GM18517 (cell line): ENCODE data around the gene PRXL2A.

Experiments
- ATAC-seq: cut with Tn5 transposase; IDR thresholded peaks from one replicate; pipeline ENCODE4 v1.9.1; 2021; ENCODE audit warnings: mild to moderate bottlenecking, moderate library complexity; ENCODE audit not compliant: unreplicated experiment

The PRXL2A gene

DNA sequence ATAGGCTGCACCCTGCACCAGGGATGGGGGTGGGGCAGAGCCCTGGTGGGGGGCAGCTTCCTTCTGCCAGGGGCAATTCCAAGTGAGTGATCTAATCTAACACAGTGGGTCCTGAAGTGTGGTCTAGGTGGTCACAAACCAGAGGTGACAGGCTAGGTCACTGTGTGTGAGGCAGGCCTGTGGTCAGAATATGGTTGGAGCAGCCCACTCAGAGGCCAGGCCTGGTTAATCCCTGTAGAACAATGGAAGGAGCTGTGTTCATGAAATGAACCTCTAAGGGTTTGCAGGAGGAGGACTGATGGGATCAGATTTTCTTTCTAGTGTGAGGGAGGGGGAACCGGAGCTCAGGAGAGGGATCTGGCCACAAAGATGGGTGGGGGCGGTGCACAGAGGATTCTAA lies 35.8 kb downstream of the PRXL2A start:
- ATAC-seq = no peak

DNA sequence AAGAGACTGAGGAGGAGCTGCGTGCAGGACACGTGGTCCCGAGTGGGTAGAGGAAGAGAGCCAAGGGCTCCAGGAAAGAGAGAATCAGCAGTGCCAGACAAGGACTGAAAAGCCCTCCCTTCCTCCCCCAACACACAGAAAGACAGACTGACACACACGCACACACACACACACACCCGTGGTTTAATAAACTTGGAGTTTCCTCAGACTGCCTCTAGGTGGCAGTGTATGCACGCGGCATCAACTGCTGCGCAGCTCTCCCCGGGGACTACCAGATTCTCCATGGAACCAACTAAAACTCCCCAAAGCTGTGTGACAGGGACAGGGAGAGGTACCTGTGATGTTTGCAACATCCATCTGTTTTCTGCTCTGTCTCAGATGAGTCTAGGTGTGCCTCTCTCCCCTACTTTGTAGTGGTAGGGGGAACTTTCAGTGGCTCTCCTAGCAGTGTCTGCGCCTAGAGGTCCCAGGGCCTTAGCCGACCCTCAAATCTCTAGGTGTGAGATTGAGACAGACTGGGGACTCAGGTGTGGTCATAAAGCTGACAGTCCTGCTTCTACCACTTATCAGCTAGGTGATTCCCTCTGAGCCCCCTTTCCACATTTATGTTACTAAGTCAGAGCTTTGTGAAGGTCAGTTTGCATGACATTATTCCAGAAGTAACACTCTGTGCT lies 36.4 kb downstream of the PRXL2A start:
- ATAC-seq = peak; percentile 80

DNA sequence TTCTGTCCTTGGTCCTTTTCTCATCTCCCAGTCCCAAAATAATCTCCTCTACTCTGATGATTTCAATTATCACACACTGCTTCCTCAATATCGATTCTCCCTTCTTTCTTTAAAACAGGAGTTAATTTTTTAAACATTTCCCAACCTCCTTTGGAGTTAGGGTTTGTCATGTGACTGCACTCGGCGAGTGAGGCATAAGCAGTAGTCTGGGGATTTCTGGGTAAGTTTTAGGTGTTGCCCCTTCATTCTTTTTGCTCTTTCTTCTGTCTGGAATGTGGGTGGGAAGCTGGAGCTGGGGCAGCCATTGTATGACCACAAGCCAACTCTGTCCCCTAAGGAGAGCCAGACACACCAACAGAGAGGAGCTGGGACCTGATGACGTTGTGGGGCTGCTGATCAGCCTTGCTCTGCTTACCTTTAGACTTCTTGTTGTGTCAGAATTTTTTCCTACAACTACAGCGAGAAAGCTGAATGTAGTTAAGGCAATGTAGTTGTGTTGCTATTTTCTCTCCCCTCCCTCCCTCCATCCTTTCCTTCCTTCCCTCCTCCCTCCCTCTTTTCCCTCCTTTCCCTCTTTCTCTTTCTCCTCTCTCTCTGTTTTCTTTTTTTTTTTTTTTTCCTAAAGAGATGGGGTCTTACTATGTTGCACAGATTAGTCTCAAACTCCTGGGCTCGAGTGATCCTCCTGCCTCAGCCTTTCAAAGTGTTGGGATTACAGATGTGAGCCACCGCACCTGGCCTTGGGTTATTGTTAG lies 39.3 kb downstream of the PRXL2A start:
- ATAC-seq = no peak

DNA sequence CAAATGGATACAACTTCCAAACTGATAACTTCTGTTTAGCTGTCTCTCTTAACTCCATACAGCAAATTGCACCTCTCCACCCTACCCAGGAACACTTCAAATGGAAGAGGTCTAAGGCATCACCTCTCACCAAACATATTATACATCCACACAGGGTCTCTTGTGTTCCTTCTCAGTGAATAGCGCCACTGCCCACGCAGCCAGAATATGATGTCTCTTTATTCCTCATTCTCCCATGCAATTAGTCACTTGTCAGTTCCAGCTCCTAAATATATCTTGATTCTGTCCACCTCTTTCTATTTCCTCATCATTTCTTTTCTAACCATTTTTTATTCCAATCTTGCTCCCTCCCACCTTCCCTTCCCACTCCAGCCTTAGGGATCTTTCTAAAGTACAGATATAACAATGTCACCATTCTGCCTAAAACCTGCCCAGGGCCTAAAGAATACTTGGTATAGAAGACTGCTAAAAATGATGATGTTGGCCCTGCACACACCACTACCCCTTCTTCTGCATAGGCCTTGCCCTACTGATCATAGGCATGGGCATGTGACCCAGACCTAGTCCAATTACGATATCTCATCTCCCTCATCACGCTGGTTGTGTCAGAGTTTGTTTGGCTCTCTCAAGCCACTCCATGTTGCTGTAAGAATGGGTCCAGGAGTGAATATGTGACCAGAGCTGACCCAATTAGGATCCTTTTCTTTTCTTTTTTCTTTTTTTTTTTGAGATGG lies 40.0 kb downstream of the PRXL2A start:
- no peak for ATAC-seq

DNA sequence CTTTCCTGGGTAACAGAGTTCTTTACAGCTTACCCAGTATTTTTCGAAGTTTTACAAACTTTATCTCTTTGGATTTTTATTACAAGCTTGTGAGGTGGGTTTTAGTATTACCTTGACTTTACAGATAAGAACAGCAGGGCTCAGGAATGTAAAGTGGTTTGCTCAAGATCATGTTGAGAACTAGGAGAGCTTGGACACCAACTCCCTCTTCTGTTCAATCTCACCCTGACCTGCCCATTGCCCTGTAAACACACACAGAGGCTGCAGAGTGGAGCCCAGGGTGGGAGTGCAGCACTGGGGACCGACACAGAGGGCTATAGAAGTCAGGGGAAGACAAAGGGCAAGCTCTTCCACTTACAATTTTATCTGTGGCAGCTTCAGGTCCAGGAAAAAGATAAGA lies 41.2 kb downstream of the PRXL2A start:
- ATAC-seq = no peak

DNA sequence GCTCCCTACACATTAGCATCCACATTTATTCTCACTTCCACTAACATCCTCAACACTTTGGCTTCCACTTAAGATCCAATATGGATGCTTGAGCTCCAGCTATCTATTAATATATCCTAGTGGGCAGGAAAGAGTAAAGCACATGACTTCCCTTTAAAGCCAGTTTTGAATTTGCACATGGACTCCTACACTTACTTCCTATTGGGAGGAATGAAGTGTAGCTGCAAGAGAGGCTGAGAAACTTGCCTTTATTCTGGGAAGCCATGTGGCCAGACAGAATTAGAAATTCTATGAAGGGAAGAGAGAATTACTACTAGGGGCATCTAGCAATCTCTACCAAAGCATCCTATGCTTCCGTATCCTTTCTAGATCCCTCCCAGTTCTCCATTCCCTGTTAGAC lies 42.8 kb downstream of the PRXL2A start:
- ATAC-seq = no peak

DNA sequence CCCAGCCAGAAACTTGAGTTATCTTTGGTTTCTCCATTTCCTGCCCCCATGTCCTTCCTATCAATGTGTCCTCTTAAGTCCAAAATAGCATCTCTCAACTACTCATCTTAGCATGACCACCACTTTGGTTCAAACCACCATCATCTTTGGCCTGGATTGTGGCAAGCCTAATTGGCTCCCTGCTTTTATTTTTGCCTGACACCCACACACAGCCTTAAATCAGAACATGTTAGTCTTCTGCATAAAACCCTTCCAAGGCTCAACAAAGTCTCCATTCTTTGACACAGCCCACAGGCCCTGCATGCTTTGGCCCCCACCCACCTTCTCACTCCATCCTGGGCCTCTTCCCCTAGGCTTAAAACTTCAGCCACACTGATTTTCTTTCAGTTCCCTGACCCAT lies 43.7 kb downstream of the PRXL2A start:
- ATAC-seq = no peak

DNA sequence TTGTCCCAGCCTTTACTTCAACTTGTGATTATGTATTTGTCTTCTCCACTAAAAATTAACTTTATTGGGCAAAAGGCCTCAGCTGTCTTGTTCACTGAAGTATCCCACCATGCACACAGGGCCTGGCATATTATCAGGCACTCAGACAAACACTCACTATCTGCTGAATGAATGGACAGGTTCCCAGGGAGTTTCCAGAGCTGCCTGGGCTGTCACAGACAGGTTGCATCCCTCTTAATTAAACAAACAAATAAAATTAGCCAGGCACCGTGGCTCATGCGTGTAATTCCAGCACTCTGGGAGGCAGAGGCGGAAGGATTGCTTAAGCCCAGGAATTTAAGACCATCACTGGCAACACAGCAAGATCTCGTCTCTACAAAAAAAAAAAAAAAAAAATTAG lies 44.3 kb downstream of the PRXL2A start:
- no peak for ATAC-seq

DNA sequence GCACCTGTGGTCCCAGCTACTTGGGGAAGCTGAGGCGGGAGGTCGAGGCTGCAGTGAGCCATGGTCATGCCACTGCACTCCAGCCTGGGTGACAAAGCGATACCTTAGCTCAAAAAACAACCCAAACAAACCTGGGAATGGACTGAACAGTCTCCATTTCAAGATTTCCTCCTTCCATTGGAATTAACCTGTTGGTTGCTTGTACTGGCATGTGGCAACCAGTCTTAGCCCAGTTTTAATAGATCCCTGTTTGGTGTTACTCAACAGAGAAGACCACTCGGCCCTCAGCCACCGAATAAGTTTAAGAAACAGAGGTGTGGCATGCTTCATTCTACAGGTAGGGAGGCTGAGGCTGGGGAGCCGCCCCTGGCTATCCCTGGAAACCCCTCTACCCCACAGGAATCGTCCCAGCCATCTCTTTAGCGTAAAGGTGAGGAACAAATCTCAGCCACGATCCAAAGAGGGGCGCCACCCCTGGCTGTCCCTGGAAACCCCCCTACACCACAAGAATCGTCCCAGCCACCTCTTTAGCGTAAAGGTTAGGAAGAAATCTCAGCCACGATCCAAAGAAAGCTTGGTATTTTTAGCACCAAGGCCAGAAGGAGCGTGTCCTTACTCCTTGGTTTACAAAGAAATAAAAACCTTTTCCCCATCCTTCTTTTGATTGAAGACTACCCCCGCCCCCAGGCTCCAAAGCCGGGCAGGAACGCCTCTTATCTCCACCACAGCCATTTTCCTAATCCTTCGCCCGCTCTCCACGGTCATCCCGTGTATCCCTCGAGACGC lies 44.9 kb downstream of the PRXL2A start:
- ATAC-seq = no peak

DNA sequence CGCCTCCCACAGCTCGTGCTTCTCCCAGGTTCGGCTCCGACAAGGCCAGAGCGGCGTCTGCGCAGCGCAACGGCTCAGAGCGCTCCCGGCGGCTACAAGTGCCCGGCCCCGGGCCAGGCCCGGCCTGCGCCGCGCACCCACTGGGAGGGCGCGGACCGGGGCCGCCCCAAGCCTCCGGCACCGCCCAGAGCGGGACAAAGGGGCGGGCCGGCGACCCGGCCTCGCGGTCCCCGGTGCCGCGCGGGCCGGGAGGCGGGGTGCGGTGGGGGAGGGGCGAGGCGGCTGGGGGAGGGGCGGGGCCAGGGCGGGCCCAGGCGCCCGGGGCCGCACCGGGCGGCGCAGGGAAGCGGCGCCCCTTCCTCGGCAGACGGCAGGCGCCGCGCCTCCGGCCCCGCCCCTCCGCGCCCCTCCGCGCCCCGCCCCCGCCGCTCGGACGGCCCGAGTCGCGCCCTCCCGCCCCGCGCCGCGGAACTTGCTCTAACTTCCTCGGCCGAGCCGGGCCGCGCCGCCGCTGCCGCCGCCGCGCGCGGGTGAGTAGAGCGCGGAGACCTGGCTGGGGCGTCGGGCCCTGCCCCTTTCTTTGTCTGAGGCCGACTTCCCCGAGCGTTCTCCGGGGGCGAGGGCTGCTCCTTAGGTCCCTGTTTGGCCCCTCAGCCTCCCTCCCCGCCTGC lies 45.6 kb downstream of the PRXL2A start, which contains the start of gene TSPAN14:
TSPAN14 (plus strand) TSS at position 469 of the 671 bp plus-strand sequence. CDS start 34,924 bp downstream, outside the sequence.
- peak; percentile 45 for ATAC-seq

DNA sequence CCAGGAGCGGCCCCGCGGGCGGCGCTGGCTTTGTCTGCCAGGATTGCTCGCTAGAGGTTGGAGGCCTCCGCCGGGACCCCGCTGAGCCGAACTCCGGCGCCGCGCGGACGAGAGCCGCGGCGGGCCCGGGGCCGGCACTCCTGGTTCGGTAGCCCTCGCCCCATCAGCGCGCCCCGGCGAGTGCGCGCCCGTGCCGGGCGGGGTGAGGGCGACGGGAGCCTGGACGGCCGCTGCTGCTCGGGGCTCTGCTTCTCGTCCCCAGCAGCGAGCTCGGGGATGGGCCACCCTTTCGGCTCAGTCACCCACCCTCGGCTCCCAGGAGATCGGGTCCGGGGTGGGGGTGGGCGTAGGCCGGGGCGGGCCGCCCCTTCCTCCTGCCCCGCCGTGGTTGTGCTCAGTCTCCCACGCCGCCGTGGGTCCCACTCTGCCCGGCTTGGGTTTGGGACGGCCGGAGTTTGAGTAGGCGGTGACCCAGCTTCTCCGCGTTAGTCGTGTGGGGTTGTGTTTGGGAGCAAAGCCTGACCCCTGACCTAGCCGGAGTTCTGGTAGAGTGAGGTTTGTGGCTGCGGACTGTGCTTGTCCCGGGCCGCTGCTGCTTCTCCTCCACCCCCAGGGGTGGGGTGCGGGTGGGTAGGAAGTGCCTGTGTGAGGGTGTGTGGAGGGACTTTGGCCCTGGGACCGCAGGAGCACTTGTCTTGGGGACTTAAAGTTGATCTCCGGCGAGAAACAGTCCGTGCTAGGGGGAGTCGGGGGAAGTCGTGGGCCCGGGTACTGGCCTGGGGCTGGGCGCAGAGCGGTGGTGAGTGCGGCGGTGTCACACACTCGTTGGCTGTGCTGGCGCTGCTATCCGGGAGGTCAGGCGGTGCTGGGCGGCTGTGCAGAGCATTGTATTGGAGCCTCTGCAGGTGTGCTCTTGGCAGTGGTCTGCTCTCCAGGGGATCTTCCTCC lies 46.4 kb downstream of the PRXL2A start:
- peak; percentile 26 for ATAC-seq

DNA sequence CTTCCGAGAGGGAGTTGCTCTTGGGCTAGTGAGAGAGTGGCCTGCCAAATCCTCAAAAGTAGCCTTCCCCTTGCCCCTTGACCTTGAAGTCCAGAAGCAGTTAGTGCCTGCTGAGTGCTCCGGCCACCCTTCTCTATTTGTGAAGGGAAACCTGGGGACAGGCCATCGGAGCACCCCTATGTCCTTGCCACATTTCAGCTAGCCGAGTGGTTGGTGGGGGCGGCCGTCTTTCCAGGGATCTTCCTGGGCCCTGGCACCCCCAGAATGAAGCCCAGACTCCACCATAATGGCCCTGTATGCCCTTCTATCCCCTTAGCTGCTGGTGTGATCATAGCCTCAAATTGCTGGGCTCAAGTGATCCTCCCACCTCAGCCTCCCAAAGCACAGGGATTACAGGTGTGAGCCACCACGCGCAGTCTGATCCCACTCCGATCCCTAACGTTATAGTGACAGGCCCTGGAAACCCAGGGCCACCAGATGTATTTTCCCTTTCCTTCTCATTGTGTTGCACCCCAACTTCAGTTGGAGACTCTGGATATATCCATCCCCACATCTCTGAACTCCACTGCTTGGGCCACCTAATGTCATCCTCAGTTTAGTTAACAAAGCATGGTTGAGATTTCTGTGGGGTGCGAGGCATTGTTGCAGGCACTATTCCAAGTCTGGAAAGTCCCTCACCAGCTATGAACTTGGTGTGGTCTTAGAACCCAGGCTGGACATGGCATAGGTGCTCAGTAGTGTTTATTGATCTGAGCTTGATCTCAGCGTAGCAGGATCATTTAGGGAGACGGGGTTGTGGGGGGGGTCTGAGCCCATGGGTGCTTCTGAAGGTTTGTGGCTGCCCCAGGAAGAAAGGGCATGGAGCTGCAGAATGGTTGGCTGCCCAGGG lies 47.4 kb downstream of the PRXL2A start:
- ATAC-seq = no peak

DNA sequence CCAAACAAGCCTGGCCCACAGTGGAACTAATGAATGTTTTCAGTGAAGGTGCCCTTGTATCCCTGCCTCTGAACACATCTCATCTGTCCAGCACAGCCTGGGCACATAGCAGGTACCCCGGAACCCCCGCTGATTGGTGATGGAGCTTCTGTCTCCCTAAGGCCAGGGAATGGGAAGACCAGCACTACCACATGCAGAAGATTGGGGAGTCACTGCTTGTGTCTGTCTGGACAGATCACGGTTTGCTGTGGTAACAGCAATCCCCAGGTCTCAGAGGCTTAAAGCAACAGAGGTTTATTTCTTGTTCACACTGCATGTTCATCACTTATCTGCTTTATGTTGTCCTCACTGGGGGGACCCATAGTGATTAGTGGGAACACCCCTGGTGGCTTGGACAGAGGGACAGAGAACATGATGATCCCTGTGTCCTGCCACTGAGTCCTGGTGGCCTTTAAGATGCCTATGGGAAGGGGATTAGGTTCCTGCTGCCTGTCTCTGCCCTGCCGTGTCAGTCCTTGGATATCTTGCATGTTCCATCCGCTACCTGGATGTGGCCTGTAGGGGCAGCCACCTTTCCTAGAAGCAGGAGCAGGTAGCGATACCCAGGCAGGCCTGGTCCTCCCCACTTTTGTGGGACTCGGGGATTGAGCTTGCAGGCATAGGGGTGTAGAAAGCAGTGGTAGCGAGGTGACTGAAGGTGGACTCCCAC lies 49.4 kb downstream of the PRXL2A start:
- ATAC-seq = no peak

DNA sequence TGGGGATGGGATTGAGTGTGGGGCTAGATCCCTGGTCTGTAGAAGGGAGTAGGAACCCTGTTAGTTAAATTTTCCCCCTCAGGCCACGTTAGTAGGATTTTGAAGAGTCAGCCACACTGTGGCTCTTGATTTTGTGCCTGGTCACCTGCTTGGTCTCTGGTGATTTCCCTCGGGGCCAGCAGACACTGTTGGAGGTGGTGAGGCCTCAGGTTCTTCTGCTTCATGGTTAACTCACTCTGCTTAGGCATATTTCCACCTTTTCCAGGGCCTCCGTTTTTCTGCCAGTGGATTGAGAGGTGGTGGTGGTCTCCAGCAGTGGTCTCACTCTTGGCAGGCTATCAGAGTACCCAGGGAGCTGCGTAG lies 49.9 kb downstream of the PRXL2A start:
- ATAC-seq = no peak

DNA sequence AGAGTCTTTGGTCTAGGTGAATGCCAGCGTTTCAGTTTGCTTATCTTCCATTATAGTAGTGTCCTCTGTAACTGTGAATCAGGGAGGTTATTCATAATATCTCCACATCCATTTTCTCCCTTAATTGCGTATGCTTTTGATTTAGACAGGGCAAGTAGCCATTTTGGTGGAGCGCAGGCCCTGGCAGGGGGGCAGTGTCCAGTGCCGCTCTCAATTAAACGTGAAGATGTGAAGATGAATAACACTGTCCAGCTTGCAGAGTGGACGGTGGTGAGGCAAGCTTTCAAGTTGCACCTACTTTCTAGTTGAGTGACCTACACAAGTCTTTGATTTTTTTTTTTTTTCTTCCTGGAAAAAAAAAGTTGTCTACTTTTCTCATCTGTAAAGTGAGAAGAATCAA lies 50.3 kb downstream of the PRXL2A start:
- no peak for ATAC-seq

DNA sequence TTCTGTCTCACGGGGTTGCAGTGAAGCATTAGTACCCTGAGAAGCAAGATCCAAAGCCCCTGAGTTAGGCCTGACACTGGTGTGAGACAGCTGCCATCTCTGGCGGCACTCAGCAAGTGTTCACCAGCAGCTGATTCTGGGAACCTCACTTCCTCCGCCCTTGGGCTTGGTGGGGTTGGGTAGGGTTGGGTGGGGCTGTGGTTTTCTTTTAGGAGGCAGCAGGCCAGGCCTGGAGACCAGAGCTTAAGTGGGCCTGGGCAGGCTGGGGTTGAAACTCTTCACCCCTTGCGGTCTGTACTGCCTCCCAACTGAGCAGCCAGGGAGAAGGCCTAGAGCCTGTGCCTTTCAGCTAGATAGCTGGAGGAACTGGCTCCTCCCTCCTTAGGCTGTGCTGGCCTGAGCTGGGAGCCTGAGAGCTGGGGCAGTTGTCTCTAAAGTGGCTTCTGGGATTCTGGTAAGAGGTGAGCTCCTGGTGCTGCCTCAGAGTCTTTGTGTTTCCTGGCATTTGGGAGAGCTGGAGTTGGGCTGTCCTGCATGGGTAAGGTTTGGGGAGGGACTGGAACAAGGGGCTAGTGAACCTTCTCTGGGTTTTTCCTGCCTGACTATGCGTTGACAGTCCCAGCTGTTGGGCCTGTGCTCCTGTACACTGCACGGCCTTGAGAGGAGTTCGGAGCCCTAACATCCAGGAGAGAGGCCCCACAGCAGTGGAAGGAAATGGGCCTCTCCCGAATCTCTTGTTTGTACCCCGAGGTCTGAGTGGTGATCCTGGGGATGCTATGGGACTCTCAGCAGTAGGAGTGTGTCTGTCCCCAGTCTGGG lies 50.9 kb downstream of the PRXL2A start:
- ATAC-seq = peak; percentile 45
